ENCODE measurements around the gene PTTG1IP2.

PTTG1IP2 gene

GRCh38 chr7:90518630-90519029 is 49.2 kb downstream of the PTTG1IP2 start:
- TF ChIP-seq REST (IDR thresholded peaks at IDR 0.05; ENCODE audit: insufficient read depth in 1 of 2, low read depth in 2 of 2, low read length in 2 of 2): no peak
- no peak for TF ChIP-seq SIN3A (IDR thresholded peaks at IDR 0.05; ENCODE audit: borderline replicate concordance, insufficient read depth, low read length)
- no peak for TF ChIP-seq TAF1 (IDR thresholded peaks at IDR 0.05; ENCODE audit: borderline replicate concordance, insufficient read depth, low read length)
- no peak for TF ChIP-seq FOXP2 (optimal IDR thresholded peaks at IDR 0.05; ENCODE audit: borderline replicate concordance, extremely low read depth, extremely low read length, insufficient read depth)
- TF ChIP-seq POLR2AphosphoS5 (IDR thresholded peaks at IDR 0.05; ENCODE audit: low read depth, low read length): no peak

- TF ChIP-seq SIN3A (IDR thresholded peaks at IDR 0.05; ENCODE audit: borderline replicate concordance, insufficient read depth, low read length) (no peak), TAF1 (IDR thresholded peaks at IDR 0.05; ENCODE audit: borderline replicate concordance, insufficient read depth, low read length) (no peak), FOXP2 (optimal IDR thresholded peaks at IDR 0.05; ENCODE audit: borderline replicate concordance, extremely low read depth, extremely low read length, insufficient read depth) (no peak), POLR2AphosphoS5 (IDR thresholded peaks at IDR 0.05; ENCODE audit: low read depth, low read length) (no peak), REST (IDR thresholded peaks at IDR 0.05; ENCODE audit: insufficient read depth in 1 of 2, low read depth in 2 of 2, low read length in 2 of 2) (no peak)
Measured at GRCh38 chr7:90520484-90520883, 51.0 kb downstream of the PTTG1IP2 start.

GRCh38 chr7:90530263-90530662 is 60.8 kb downstream of the PTTG1IP2 start:
- no peak for TF ChIP-seq SIN3A (IDR thresholded peaks at IDR 0.05; ENCODE audit: borderline replicate concordance, insufficient read depth, low read length)
- TF ChIP-seq TAF1 (IDR thresholded peaks at IDR 0.05; ENCODE audit: borderline replicate concordance, insufficient read depth, low read length): no peak
- no peak for TF ChIP-seq POLR2AphosphoS5 (IDR thresholded peaks at IDR 0.05; ENCODE audit: low read depth, low read length)

GRCh38 chr7:90532231-90532929 is 62.9 kb downstream of the PTTG1IP2 start:
- TF ChIP-seq POLR2AphosphoS5 (IDR thresholded peaks at IDR 0.05; ENCODE audit: low read depth, low read length) (no peak), REST (IDR thresholded peaks at IDR 0.05; ENCODE audit: insufficient read depth in 1 of 2, low read depth in 2 of 2, low read length in 2 of 2) (no peak), FOXP2 (optimal IDR thresholded peaks at IDR 0.05; ENCODE audit: borderline replicate concordance, extremely low read depth, extremely low read length, insufficient read depth) (no peak), SIN3A (IDR thresholded peaks at IDR 0.05; ENCODE audit: borderline replicate concordance, insufficient read depth, low read length) (no peak), TAF1 (IDR thresholded peaks at IDR 0.05; ENCODE audit: borderline replicate concordance, insufficient read depth, low read length) (no peak)

GRCh38 chr7:90536449-90536848 is 67.0 kb downstream of the PTTG1IP2 start:
- TF ChIP-seq TAF1 (IDR thresholded peaks at IDR 0.05; ENCODE audit: borderline replicate concordance, insufficient read depth, low read length) (no peak), FOXP2 (optimal IDR thresholded peaks at IDR 0.05; ENCODE audit: borderline replicate concordance, extremely low read depth, extremely low read length, insufficient read depth) (no peak), REST (IDR thresholded peaks at IDR 0.05; ENCODE audit: insufficient read depth in 1 of 2, low read depth in 2 of 2, low read length in 2 of 2) (no peak), SIN3A (IDR thresholded peaks at IDR 0.05; ENCODE audit: borderline replicate concordance, insufficient read depth, low read length) (no peak), POLR2AphosphoS5 (IDR thresholded peaks at IDR 0.05; ENCODE audit: low read depth, low read length) (no peak)
